ENCODE data around the gene RLF. TPM values are rescaled to one million over a fixed set of nuclear protein-coding genes. Genes with fewer than 3 reads are reported as not detected.
A peak's percentile ranks its signal among the peaks of the same experiment; 100 is the strongest.

Gene RLF
- total RNA-seq, 1 donor from 2014 or later = 40.9 TPM

DNA sequence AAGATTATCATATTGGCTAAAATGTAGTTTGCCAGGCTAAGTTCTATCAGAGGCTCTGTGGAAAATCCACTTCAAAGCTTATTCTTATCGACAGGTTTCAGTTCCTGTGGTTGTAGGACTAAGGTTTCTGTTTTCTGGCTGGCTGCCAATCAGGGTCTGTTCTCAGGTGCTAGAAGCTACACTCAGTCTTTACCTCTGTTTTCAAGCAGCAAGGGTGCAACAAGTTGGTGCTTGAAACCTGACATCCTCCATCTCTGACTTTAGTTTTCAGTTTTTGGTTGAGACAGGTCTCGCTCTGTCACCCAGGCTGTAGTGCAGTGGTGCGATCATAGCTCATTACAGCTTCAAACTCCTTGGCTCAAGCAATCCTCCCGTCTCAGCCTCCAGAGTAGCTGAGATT is 71.3 kb downstream of the RLF start:
- DNase-seq (ENCODE audit: low read depth) = no peak

DNA sequence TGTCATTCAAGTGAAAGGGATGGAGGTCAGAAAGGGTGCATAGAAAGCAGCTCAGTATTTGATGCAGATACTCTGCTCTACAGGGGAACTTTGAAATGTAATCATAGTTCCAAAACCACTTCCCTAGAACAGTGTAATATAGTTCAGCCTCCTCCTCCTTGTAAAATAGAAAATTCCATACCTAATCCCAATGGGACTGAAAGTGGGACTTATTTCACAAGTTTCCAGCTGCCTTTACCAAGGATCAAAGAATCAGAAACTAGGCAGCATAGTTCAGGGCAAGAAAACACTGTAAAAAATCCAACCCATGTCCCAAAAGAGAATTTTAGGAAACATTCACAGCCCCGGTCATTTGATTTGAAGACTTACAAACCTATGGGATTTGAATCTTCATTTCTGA is 78.4 kb downstream of the RLF start:
- no peak for DNase-seq (ENCODE audit: low read depth)

DNA sequence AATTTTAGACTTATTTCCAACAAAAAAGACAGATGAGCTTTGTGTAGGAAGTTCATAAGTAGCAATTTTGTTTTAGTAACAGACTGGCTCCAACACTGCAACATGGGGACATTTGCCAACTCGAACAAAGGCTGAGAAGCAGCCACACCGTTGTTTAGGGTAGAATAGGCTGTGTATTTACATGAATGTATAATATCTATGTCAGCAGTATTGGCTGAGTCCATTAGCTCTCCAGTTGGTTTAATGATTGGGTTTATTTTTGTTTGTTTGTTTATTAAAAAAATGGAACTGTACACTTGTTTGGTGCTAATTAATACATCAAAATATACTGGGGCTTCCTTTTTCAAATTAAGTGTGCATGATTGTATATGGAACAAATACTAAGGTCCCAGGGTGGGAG is 79.2 kb downstream of the RLF start:
- DNase-seq (ENCODE audit: low read depth) = no peak

DNA sequence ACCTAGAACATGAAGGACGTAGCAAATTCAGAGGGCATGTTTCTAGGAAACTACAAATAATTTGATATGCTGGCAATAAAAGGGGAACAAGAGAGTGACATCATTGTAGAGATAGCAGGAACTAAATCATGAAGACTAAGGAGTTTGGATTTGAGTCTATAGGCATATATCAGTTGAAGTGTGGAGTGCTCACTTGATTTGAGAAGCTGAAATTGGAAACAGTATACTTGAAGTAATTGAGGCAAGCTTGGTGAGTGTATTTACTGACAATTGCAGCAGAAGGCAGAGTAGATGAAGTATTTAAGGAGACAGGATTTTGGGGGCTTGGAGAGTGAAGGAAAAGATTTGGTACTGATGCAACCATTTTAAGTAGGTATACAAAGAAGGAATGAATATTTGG is 80.2 kb downstream of the RLF start:
- DNase-seq (ENCODE audit: low read depth) = peak; percentile 9

DNA sequence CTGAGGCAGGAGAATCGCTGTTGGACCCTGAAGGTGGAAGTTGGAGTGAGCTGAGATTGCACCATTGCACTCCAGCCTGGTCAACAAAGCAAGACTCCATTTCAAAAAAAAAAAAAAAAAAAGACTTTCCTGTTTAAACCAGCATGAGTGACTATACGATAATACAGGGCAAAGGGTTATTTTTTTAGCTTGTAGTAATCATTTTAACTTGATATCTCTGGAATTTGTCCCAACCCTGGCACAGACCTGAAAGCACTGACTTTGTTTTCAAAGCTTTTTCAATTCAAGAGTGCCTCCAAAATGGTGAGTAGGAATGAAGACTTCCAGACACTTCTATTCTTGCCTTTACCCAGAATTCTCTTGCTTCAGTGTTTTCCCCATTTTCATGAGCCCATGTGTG is 82.2 kb downstream of the RLF start:
- no peak for DNase-seq (ENCODE audit: low read depth)

DNA sequence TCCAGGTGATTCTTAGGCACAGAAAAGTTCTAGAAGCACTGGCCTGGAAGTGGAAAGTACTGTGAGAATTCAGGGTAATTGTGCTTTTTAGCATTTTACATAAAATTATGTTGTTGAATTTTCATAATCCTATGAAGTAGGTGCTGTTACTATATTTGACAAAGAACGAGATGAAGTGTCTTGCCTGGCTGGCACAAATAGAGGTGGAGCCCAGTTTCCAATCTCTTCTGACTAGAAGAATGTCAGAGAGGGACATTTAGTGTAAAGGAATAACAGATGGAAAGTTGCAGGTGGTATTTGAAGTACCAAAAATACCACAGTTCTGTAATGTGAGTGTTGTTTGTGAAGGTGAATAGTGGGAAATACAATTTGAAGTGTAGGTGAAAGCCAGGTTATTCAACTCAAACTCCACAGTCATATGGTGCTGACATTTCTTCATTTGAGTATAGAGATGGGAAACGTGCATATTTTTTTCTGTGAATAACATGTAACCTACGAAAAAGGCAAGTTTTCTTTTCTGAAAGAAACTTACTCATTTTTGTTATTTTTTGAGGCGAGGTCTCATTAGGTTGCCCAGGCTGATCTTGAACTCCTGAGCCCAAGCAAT is 83.1 kb downstream of the RLF start:
- no peak for DNase-seq (ENCODE audit: low read depth)

DNA sequence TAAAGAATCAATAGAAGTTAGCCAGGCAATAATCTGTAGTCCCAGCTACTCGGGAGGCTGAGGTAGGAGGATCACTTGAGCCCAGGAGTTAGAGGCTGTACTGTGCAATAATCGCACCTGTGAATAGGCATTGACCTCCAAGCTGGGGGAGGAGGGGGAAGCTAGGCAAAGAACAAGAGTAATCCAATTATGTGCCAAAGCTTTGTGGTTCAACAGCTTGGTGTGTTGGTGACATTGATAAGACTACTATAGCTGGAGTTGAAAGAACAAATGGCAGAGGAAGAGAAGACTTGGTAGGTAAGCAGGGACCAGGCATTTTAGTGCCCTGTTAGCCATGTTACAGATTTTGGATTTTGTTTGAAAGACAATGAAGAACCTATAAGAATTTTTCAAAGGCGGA is 84.5 kb downstream of the RLF start:
- DNase-seq (ENCODE audit: low read depth) = no peak

DNA sequence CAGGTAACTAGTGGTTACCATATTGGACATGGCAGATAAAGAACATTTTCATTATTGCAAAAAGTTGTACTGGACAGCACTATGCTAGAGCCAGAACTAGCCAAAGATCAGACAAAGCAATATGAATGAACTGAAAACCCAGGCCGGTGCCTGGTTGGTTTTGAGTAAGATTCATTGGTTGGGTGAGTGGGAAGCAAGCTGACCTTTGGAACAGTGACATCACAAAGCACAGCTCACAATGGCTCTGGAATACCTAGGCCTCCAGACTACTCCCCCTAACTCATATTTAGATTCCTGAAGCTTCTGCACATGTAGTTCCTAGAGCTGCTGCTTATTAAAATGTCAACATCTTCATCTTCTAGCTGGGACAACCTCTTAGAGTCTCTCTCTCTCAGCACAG is 86.5 kb downstream of the RLF start, which contains the start of gene TMCO2:
Gene TMCO2 (plus strand): TSS at position 283 of the 400 bp plus-strand sequence. CDS start 57 bp downstream, at position 340.
- DNase-seq (ENCODE audit: low read depth) = peak; percentile 31

DNA sequence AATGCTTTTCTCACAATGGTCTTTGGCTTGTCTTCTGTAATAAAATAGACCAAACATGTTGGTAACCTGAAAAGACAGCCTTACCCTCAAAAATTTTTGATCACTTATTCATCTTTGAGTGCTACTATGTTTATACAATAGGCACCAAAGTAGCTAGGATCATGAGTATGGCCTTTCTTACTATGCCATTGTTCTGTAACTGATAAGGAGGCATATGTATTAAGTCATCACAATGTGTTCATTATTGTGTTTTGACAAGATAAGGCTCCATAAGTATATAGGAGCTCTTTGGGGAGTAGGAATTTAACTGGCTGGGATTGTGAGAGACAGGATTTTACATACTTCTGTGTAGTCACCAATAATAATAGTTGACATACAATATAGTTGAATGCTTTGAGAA is 87.2 kb downstream of the RLF start:
- DNase-seq (ENCODE audit: low read depth) = no peak

DNA sequence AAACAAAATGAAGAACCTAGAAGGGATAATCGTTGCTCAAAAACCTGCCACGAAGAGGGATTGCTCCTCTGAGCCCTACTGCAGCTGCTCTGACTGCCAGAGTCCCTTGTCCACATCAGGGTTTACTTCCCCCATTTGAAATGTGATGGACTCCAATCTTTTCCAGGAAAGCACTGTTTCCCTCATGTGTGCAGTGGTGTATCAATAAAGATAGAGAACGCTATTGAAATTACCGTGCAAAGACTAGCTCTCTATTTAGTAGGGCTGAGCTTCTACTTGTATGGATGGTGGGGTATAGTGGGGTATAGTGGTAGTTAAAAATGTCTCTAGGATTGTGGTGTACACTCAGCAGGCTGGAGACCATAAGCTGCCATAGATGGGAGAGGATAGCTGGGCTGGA is 90.3 kb downstream of the RLF start:
- no peak for DNase-seq (ENCODE audit: low read depth)

DNA sequence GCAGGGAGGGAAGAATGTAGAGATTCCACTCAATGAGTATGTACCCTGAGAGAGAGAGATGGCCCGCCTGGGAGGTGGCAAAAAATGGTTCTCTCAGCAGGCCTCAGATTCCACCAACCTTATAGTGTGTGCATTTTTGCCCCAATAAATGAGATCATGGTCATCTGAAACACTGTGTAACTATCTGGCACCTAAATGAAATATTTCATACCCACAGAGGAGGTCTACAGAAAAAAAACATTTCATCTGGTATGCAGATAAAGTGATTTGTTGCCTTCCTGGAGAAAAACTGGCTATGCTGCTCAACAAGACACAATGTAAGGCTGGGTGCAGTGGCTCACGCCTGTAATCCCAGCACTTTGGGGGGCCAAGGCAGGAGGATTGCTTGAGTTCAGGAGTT is 91.4 kb downstream of the RLF start:
- no peak for DNase-seq (ENCODE audit: low read depth)

DNA sequence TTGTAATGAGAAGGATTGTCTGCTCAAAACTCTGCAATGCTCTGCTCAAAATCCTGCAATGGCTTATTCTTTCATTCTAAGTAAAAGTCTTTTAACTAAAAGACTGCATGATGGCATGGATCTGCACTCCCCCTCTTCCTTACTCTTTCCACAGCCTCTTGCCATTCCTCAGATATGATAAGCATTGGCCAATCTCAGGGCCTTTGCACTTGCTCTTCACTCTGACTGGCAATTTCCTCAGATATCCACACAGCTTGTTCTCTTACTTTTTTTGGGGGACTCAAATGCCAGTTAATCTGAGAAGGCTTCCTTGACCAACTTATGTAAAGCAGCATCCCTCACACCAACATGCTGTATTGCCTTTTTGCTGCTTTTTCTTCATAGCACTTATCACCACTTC is 94.0 kb downstream of the RLF start:
- no peak for DNase-seq (ENCODE audit: low read depth)

DNA sequence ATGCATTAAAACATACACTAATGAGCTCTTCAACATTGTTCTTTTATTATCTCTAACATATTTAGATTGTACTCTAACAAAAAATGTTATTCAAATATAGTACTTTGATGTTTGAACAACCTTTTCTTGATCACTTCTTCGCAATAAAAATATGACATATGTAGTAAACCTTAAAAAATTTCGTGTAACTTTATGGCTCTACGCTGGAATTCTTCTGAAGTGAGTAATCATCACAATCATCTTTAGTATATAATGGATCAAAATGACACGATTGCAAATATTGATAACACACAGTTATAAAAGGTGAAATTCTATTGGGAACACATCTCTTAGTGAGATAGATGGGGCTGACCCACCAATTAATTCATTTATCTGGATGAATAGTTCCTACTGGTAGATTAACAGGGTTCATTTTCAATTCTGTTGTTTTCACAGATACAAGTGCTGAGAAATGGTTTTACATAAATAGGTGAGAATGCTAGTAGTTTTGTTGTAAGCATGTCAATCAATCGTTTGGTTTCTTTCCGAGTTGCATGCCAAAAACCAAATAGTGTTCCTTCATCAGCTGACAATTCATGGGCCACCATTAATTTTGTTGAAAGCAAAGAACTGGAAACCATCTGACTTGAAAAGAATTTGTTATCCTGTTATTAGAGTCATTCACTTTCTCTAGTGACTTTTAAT is 95.4 kb downstream of the RLF start:
- DNase-seq (ENCODE audit: low read depth) = no peak

DNA sequence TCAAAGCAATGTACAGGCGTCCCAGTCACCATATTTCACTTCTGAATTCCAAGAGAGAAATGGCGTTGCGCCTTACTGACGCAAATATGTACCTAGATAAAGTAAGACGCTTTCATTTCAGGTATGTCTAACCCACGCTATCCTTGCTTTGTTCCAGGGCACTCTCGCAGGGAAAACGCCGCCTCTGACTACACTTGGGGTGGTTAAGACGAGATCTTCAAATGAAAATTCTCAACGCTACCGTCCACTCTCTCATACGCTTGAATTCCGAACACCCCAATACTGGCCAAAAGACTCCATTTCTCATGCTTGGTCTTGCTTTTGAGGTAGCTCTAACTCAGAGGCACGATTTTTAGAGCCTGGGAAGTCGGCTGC is 96.1 kb downstream of the RLF start:
- peak; percentile 45 for DNase-seq (ENCODE audit: low read depth)

DNA sequence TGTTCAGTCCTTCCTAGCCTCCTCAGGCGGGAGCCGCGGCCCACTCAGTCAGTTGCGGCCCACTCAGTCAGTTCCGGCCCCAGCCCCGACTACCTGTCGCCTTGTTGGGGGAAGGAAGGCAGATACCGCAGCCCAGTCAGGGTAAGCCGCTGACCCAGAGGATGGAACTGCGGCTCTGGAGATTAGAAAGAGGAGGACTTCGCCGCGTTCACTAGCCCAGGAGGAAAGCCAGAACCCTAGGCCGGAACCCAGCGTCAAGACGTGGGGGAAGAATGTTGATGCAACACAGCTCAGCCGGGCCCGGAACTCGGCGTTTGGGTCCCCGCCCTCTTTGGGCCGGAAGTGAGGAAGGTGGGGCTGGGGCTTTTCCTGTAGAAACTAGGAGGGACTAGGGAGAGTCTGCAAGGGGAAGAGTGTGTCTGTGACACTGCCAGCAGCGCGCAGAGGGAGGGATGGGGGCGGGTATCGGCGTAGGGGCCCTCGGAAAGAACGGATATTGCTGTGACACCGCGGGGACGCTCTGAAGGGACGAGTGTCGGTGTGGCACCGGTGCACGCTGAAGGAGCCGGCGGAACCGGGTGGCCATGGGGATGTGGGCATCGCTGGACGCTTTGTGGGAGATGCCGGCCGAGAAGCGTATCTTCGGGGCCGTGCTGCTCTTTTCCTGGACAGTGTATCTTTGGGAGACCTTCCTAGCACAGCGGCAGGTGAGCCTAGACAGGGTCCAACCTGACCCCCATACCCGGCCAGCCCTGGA is 96.7 kb downstream of the RLF start, which contains the start of gene ZMPSTE24:
Gene ZMPSTE24 (plus strand): TSS at position 549 of the 757 bp plus-strand sequence. CDS start 36 bp downstream, at position 585.
- peak; percentile 90 for DNase-seq (ENCODE audit: low read depth)

DNA sequence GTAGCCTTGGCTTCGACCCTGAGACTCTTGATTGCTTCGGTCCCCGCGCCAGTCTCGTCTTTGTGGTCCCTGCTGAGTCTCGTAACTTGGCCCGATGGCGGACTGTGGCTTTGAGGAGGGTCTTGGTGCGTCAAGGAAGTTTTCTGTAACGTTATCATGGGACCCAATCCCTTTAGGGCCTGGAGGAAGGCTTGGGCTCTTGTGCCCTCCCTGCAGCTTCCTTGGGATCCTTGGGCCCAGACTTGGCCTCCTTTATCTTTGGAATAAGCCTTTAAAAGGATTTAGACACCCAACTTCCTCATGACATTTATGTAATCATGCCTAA is 97.2 kb downstream of the RLF start:
- peak; percentile 13 for DNase-seq (ENCODE audit: low read depth)

DNA sequence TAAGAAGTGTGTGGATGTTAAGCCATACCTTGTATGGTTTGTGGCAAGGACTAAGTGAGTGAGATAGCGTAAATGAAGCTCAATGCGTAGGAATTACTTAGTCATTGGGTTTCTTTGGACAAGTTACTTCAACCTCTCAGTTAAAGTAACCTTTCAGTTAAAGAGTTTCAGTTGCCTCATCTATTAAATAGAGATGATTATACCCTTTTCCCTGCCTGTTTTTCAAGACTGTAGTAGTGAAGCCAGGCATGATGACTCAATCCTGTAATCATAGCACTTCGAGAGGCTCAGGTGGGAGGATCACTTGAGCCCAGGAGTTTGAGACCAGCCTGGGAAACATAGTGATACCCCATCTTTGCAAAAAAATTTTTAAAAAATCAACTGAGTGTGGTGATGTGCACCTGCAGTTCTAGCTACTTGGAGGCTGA is 103.2 kb downstream of the RLF start:
- DNase-seq (ENCODE audit: low read depth) = no peak

DNA sequence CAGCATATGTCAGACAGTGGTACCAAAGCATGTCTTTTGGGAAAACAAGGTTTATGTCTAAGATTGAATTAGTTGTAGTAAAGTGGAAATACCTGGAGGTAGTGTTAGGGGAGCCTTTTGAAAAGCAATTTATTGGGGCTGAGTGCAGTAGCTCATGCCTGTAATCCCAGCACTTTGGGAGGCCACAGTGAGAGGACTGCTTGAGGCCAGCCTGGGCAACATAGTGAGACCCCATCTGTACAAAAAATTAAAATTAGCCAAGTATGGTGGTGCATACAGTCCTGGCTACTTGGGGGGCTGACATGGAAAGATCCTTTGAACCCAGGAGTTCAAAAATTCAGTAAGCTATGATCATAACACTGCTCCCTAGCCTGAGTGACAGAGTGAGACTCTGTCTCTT is 104.1 kb downstream of the RLF start:
- DNase-seq (ENCODE audit: low read depth) = no peak

DNA sequence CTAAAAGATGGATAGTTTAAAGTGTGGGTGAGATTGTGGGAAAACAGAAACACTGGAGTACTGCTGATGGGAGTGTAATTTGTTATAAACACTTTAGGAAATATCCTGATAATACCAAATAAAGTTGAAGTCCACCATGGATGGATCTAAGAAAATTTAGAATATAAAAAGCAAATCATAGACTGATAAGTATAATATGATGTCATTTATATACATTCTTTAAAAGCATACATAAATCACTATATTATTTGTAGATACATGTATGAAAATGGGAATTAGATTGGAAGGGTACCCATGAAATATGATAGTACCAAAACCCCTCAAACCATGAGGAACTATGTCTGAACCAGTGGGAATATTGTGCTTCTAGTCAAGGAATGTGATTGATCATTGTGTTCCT is 104.7 kb downstream of the RLF start:
- DNase-seq (ENCODE audit: low read depth) = no peak

DNA sequence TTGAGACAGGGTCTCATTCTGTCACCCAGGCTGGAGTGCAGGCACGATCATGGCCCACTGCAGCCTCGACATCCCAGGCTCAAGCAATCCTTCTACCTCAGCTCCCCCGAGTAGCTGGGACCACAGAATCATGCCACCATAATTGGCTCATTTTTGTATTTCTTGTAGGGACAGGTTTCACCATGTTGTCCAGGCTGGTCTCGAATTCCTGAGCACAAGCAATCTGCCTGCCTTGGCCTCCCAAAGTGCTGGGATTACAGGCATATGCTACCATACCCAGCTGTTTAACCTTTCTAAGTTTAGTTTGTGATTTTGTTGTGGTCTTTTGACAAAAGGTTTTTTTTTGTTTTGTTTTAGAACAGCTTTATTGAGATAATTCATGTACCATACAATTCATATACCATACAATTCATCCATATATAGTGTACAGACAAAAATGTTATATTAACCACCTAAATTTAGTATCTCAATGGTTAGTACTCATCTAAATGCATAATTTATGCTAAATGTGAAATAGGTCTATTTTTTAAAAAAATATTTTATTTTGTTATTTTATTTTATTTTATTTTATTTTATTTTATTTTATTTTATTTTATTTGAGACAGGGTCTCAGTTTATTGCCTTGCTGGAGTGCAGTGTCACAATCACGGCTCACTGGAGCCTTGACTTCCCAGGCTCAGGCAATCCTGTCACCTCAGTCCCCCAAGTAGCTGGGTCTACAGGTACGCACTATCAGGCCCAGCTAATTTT is 105.8 kb downstream of the RLF start:
- DNase-seq (ENCODE audit: low read depth) = no peak

DNA sequence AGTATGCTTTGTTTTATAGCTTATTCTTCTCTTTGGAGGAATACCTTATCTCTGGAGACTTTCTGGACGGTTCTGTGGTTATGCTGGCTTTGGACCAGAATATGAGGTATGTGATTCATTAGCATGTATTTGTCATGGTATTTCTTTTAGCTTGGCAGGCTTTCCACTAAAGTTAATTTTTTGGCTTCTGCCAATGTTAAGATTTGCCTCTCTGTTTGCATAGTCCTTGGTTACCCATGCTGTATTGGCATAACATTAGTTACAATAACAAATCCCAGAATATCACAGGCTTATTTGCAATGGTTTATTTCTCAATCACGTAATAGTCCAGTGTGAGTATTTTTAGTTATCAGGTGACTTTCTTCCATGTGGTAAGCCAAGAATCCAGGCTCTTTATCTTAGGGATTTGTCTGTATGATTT is 106.6 kb downstream of the RLF start:
- peak; percentile 91 for DNase-seq (ENCODE audit: low read depth)

DNA sequence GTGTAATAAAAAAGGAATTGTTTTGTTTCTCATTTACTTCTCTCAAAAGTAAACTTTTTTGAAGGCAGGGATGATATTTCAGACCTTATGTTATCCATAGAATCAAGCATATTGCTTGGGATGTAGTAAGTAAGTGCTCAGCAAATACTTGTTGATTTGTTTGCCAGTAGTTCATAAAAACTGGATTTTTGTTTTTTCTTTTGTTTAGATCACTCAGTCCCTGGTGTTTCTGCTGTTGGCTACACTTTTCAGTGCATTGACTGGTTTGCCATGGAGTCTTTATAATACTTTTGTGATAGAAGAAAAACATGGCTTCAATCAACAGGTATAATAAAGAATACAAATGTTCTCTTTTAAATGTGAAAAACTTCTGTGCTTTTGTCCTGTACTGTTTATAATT is 107.0 kb downstream of the RLF start:
- DNase-seq (ENCODE audit: low read depth) = no peak
